Globus pallidus (tissue), 1 donor: ENCODE measurements around the gene CDK11A.
"Not testable (repeated sequence)": the region's sequence is repeated elsewhere in the genome, so short reads cannot be mapped to it uniquely, and the experiment has no call there.

Source experiments
- DNase-seq: peaks from one replicate; pipeline ENCODE4 v3.0.0-alpha.2; 2015; ENCODE audit warnings: low spot score

The CDK11A gene

GRCh38 chr1:1754051-1754815 is 30.1 kb upstream of the CDK11A start:
- no peak for DNase-seq

GRCh38 chr1:1753607-1754005 is 29.4 kb upstream of the CDK11A start:
- no peak for DNase-seq

GRCh38 chr1:1752636-1753606 is 28.8 kb upstream of the CDK11A start:
- no peak for DNase-seq

GRCh38 chr1:1752190-1752589 is 28.0 kb upstream of the CDK11A start:
- DNase-seq = no peak

- not testable (repeated sequence) for DNase-seq
These were observed 25.8 kb upstream of the CDK11A start for GRCh38 chr1:1749941-1750340.

GRCh38 chr1:1748686-1749321 is 24.6 kb upstream of the CDK11A start:
- no peak for DNase-seq

- DNase-seq = not testable (repeated sequence)
These were observed 22.4 kb upstream of the CDK11A start for GRCh38 chr1:1746566-1746909.

- DNase-seq = peak; percentile 70
These were observed 21.8 kb upstream of the CDK11A start for GRCh38 chr1:1745651-1746565.

- not testable (repeated sequence) for DNase-seq
These were observed 18.4 kb upstream of the CDK11A start for GRCh38 chr1:1742529-1742928.

GRCh38 chr1:1741013-1741412 is 16.9 kb upstream of the CDK11A start:
- not testable (repeated sequence) for DNase-seq

GRCh38 chr1:1738799-1739337 is 14.7 kb upstream of the CDK11A start:
- DNase-seq = not testable (repeated sequence)

GRCh38 chr1:1737675-1738590 is 13.8 kb upstream of the CDK11A start:
- DNase-seq = not testable (repeated sequence)

- no peak for DNase-seq
These were observed 8.2 kb upstream of the CDK11A start for GRCh38 chr1:1732381-1732780.

GRCh38 chr1:1730870-1731269 is 6.7 kb upstream of the CDK11A start:
- DNase-seq = no peak

GRCh38 chr1:1730230-1730629 is 6.1 kb upstream of the CDK11A start:
- DNase-seq = not testable (repeated sequence)

- not testable (repeated sequence) for DNase-seq
These were observed 5.1 kb upstream of the CDK11A start for GRCh38 chr1:1729116-1729816.

- not testable (repeated sequence) for DNase-seq
These were observed 4.3 kb upstream of the CDK11A start for GRCh38 chr1:1728308-1729005.

- DNase-seq = not testable (repeated sequence)
These were observed 3.0 kb upstream of the CDK11A start for GRCh38 chr1:1727131-1727651.
